ENCODE data around the gene ABCC6.
"Not testable (repeated sequence)": the region's sequence is repeated elsewhere in the genome, so short reads cannot be mapped to it uniquely, and the experiment has no call there.

The ABCC6 gene

DNA sequence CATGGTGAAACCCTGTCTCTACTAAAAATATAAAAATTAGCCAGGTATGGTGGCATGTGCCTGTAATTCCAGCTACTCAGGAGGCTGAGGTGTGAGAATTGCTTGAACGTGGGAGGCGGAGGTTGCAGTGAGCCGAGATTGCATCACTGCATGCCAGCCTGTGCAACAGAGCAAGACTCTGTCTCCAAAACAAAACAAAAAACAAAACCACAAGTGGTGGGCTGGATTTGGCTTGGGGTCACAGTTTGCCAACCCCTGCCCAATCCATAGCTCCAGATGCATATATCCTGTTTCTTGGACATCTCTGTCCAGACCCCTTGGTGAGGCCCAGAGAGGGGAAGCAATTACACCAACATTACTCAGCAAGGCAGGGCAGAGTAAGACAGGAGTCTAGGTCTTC lies 41.5 kb downstream of the ABCC6 start:
- H3K9me3 ChIP-seq (ENCODE audit: control insufficient read depth, low read length); H3K27ac ChIP-seq (ENCODE audit: insufficient read depth, low read length, poor library complexity, severe bottlenecking); H3K4me3 ChIP-seq (ENCODE audit: insufficient read depth, low read depth, low read length, poor library complexity, severe bottlenecking); DNase-seq; H3K4me1 ChIP-seq (ENCODE audit: control insufficient read depth, insufficient read depth, low read length, poor library complexity, severe bottlenecking); H3K27me3 ChIP-seq (replicated peaks; ENCODE audit: control insufficient read depth, insufficient read depth, low read length, poor library complexity, severe bottlenecking); H3K36me3 ChIP-seq (ENCODE audit: control insufficient read depth, insufficient read depth, low read length): not testable (repeated sequence)

- DNase-seq: no peak
- H3K4me1 ChIP-seq (ENCODE audit: control insufficient read depth, insufficient read depth, low read length, poor library complexity, severe bottlenecking): no peaks in the 10 kb centered on the region
- no peak overlapping the region for H3K27ac ChIP-seq (ENCODE audit: insufficient read depth, low read length, poor library complexity, severe bottlenecking)
- H3K9me3 ChIP-seq (ENCODE audit: control insufficient read depth, low read length): no peaks in the 10 kb centered on the region
- H3K4me3 ChIP-seq (ENCODE audit: insufficient read depth, low read depth, low read length, poor library complexity, severe bottlenecking): no peak overlapping the region
- no peaks in the 10 kb centered on the region for H3K36me3 ChIP-seq (ENCODE audit: control insufficient read depth, insufficient read depth, low read length)
- no peaks in the 10 kb centered on the region for H3K27me3 ChIP-seq (replicated peaks; ENCODE audit: control insufficient read depth, insufficient read depth, low read length, poor library complexity, severe bottlenecking)
Measured at GRCh38 chr16:16178455-16179162, 44.7 kb downstream of the ABCC6 start.

DNA sequence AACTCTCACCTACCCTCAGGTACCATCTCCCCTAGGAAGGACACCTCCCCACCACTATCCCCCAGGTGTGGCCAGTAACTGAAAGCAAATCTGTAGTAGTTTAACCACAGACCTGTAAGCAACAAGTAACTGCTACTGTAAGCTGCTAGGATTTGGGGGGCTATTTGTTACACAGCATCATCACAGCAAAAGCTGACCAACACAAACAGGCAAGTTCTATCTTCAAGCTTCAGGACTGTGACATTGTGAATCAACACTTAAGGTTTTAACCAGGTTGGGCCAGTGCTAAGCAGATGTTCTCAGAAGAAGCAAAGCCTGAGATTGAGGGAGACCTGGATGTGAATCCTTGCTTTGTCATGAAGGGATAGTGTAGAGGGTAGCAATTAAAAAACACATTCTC lies 47.0 kb downstream of the ABCC6 start:
- Histone ChIP-seq H3K27me3 (replicated peaks; ENCODE audit: control insufficient read depth, insufficient read depth, low read length, poor library complexity, severe bottlenecking) (no peaks in the 10 kb centered on the region), H3K27ac (ENCODE audit: insufficient read depth, low read length, poor library complexity, severe bottlenecking) (no peak overlapping the region), H3K4me1 (ENCODE audit: control insufficient read depth, insufficient read depth, low read length, poor library complexity, severe bottlenecking) (no peaks in the 10 kb centered on the region), H3K9me3 (ENCODE audit: control insufficient read depth, low read length) (no peaks in the 10 kb centered on the region), H3K36me3 (ENCODE audit: control insufficient read depth, insufficient read depth, low read length) (no peaks in the 10 kb centered on the region), H3K4me3 (ENCODE audit: insufficient read depth, low read depth, low read length, poor library complexity, severe bottlenecking) (no peak overlapping the region)
- no peak for DNase-seq

- Histone ChIP-seq H3K27ac (ENCODE audit: insufficient read depth, low read length, poor library complexity, severe bottlenecking) (no peak overlapping the region), H3K36me3 (ENCODE audit: control insufficient read depth, insufficient read depth, low read length) (no peaks in the 10 kb centered on the region), H3K4me3 (ENCODE audit: insufficient read depth, low read depth, low read length, poor library complexity, severe bottlenecking) (no peak overlapping the region), H3K27me3 (replicated peaks; ENCODE audit: control insufficient read depth, insufficient read depth, low read length, poor library complexity, severe bottlenecking) (no peaks in the 10 kb centered on the region), H3K9me3 (ENCODE audit: control insufficient read depth, low read length) (no peaks in the 10 kb centered on the region), H3K4me1 (ENCODE audit: control insufficient read depth, insufficient read depth, low read length, poor library complexity, severe bottlenecking) (no peaks in the 10 kb centered on the region)
- DNase-seq: no peak
Measured at GRCh38 chr16:16175296-16175695, 48.0 kb downstream of the ABCC6 start.

DNA sequence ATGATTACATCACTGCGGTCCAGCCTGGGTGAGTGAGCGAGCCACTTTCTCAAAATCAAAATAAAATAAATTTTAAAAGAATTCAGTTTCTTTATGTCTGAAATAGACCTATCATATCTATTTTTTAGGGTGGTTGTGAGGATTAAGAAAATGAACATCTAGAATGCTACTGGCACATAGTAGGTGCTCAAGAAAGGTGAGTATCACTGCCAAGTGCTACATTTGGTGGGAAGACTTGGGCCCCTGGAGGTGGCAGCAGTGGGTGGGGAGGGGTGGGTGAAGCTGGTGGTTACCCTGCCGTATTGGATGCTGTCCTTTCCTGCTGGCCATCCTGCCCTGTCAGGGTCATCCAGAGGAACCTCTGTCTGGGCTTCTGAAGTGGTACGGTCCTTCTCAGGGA lies 50.3 kb downstream of the ABCC6 start:
- H3K27me3 ChIP-seq (replicated peaks; ENCODE audit: control insufficient read depth, insufficient read depth, low read length, poor library complexity, severe bottlenecking): no peaks in the 10 kb centered on the region
- no peak overlapping the region for H3K4me3 ChIP-seq (ENCODE audit: insufficient read depth, low read depth, low read length, poor library complexity, severe bottlenecking)
- H3K4me1 ChIP-seq (ENCODE audit: control insufficient read depth, insufficient read depth, low read length, poor library complexity, severe bottlenecking): no peaks in the 10 kb centered on the region
- no peaks in the 10 kb centered on the region for H3K36me3 ChIP-seq (ENCODE audit: control insufficient read depth, insufficient read depth, low read length)
- no peak overlapping the region for H3K27ac ChIP-seq (ENCODE audit: insufficient read depth, low read length, poor library complexity, severe bottlenecking)
- H3K9me3 ChIP-seq (ENCODE audit: control insufficient read depth, low read length): no peaks in the 10 kb centered on the region
- no peak for DNase-seq

DNA sequence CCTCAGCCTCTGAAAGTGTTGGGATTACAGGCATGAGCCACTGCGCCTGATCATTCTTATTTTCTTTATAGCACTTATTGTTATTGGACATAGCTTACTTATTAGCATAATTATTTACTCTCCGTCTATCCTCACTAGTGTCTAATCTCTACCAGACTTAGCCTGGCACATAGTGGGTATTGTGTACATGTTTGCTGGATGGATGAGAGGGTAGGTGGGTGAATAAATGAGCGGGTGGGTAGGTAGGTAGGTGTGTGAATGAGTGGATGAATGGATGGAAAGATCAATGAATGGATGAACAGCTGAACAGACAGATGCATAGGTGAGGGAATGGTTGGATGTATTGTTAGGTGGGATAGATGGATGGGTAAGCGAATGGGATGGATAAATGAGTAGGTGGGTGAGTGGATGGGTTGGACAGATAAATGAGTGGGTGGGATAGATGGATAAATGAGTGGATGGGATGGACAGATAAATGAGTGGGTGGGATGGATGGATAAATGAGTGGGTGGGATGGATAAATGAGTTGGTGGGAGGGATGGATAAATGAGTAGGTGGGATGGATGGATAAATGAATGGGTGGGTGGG lies 51.9 kb downstream of the ABCC6 start:
- H3K27ac ChIP-seq (ENCODE audit: insufficient read depth, low read length, poor library complexity, severe bottlenecking): no peak overlapping the region
- no peak for DNase-seq
- no peak overlapping the region for H3K4me3 ChIP-seq (ENCODE audit: insufficient read depth, low read depth, low read length, poor library complexity, severe bottlenecking)
- no peaks in the 10 kb centered on the region for H3K9me3 ChIP-seq (ENCODE audit: control insufficient read depth, low read length)
- no peaks in the 10 kb centered on the region for H3K27me3 ChIP-seq (replicated peaks; ENCODE audit: control insufficient read depth, insufficient read depth, low read length, poor library complexity, severe bottlenecking)
- H3K4me1 ChIP-seq (ENCODE audit: control insufficient read depth, insufficient read depth, low read length, poor library complexity, severe bottlenecking): no peaks in the 10 kb centered on the region
- no peaks in the 10 kb centered on the region for H3K36me3 ChIP-seq (ENCODE audit: control insufficient read depth, insufficient read depth, low read length)

- Histone ChIP-seq H3K4me1 (ENCODE audit: control insufficient read depth, insufficient read depth, low read length, poor library complexity, severe bottlenecking) (no peaks in the 10 kb centered on the region), H3K4me3 (ENCODE audit: insufficient read depth, low read depth, low read length, poor library complexity, severe bottlenecking) (no peak overlapping the region), H3K27me3 (replicated peaks; ENCODE audit: control insufficient read depth, insufficient read depth, low read length, poor library complexity, severe bottlenecking) (no peaks in the 10 kb centered on the region), H3K36me3 (ENCODE audit: control insufficient read depth, insufficient read depth, low read length) (no peaks in the 10 kb centered on the region), H3K9me3 (ENCODE audit: control insufficient read depth, low read length) (no peaks in the 10 kb centered on the region), H3K27ac (ENCODE audit: insufficient read depth, low read length, poor library complexity, severe bottlenecking) (no peak overlapping the region)
- DNase-seq: no peak
Measured at GRCh38 chr16:16169615-16170014, 53.7 kb downstream of the ABCC6 start.

DNA sequence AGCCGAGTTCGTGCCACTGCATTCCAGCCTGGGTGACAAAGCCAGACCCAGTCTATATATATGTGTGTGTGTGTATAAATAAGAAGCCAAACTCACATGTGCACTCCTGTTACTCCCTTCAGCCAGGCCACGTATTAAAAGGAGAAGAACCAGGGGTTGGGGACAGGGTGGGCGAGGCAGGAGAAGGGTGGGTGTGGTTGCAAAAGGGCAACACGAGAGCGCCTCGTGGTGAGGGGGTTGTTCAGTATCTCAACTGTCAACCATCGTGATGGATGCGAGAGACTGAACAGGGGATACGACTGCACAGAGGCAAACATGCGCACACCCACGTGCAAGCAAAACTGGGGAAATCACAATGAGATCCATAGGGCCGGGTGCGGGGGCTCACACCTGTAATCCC lies 54.9 kb downstream of the ABCC6 start:
- Histone ChIP-seq H3K4me1 (ENCODE audit: control insufficient read depth, insufficient read depth, low read length, poor library complexity, severe bottlenecking) (no peaks in the 10 kb centered on the region), H3K9me3 (ENCODE audit: control insufficient read depth, low read length) (no peaks in the 10 kb centered on the region), H3K27ac (ENCODE audit: insufficient read depth, low read length, poor library complexity, severe bottlenecking) (no peak overlapping the region), H3K4me3 (ENCODE audit: insufficient read depth, low read depth, low read length, poor library complexity, severe bottlenecking) (no peak overlapping the region), H3K27me3 (replicated peaks; ENCODE audit: control insufficient read depth, insufficient read depth, low read length, poor library complexity, severe bottlenecking) (no peaks in the 10 kb centered on the region), H3K36me3 (ENCODE audit: control insufficient read depth, insufficient read depth, low read length) (no peaks in the 10 kb centered on the region)
- no peak for DNase-seq

GRCh38 chr16:16167927-16168326 lies 55.4 kb downstream of the ABCC6 start:
- Histone ChIP-seq H3K27me3 (replicated peaks; ENCODE audit: control insufficient read depth, insufficient read depth, low read length, poor library complexity, severe bottlenecking) (no peaks in the 10 kb centered on the region), H3K4me3 (ENCODE audit: insufficient read depth, low read depth, low read length, poor library complexity, severe bottlenecking) (no peak overlapping the region), H3K36me3 (ENCODE audit: control insufficient read depth, insufficient read depth, low read length) (no peaks in the 10 kb centered on the region), H3K4me1 (ENCODE audit: control insufficient read depth, insufficient read depth, low read length, poor library complexity, severe bottlenecking) (no peaks in the 10 kb centered on the region), H3K9me3 (ENCODE audit: control insufficient read depth, low read length) (no peaks in the 10 kb centered on the region), H3K27ac (ENCODE audit: insufficient read depth, low read length, poor library complexity, severe bottlenecking) (no peak overlapping the region)
- DNase-seq: no peak

DNA sequence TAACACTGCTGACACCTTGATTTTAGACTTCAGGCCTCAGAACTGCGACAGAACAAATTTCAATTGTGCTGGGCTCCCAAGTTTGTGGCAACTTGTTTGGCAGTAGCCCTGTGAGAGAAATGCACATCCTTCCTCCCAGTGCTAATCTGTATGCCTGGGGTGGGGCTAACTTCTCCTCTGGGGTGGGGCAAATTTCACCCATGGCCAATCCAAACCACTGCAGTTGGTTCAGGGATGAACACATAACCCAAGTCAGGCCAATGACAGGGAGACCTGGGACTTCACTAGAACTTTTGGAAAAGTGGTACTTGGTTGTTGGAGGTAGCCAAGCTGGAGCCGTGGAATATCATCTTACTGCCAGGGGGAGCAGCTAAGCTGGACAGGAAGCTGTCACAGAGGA lies 56.3 kb downstream of the ABCC6 start:
- Histone ChIP-seq H3K4me1 (ENCODE audit: control insufficient read depth, insufficient read depth, low read length, poor library complexity, severe bottlenecking) (no peaks in the 10 kb centered on the region), H3K9me3 (ENCODE audit: control insufficient read depth, low read length) (no peaks in the 10 kb centered on the region), H3K27me3 (replicated peaks; ENCODE audit: control insufficient read depth, insufficient read depth, low read length, poor library complexity, severe bottlenecking) (no peaks in the 10 kb centered on the region), H3K36me3 (ENCODE audit: control insufficient read depth, insufficient read depth, low read length) (no peaks in the 10 kb centered on the region), H3K27ac (ENCODE audit: insufficient read depth, low read length, poor library complexity, severe bottlenecking) (no peak overlapping the region), H3K4me3 (ENCODE audit: insufficient read depth, low read depth, low read length, poor library complexity, severe bottlenecking) (no peak overlapping the region)
- DNase-seq: no peak
